GM23338 (cell line): ENCODE data around the gene ACTR2. TPM values are rescaled to one million over a fixed set of nuclear protein-coding genes. Genes with fewer than 3 reads are reported as not detected.
"Not testable (repeated sequence)": the region's sequence is repeated elsewhere in the genome, so short reads cannot be mapped to it uniquely, and the experiment has no call there.

Source experiments
- ATAC-seq: fragments of 200-7000 bp; cut with Tn5 transposase; 3 replicates; pipeline ENCODE4 v1.9.1; 2020
- DNase-seq: peaks from one replicate; pipeline ENCODE4 v3.0.0-alpha.2; 2015; ENCODE audit warnings: low spot score
- H2AFZ ChIP-seq: fragments of 200-600 bp; sonication (generic); 2 replicates; pipeline ENCODE4 v1.8.0; 2016; ENCODE audit warnings: antibody characterized with exemption, mild to moderate bottlenecking, moderate library complexity
- H3F3A ChIP-seq: fragments of 200-600 bp; sonication (generic); replicated peaks from 2 replicates; pipeline ENCODE4 v1.8.0; 2017; ENCODE audit warnings: antibody characterized with exemption, mixed run types, low read depth
- H3K27ac ChIP-seq: fragments of 200-600 bp; sonication (generic); 2 replicates; pipeline ENCODE4 v1.6.1; 2016; ENCODE audit warnings: low read depth
- H3K27me3 ChIP-seq: fragments of 200-600 bp; sonication (generic); 2 replicates; pipeline ENCODE4 v1.8.0; 2016; ENCODE audit warnings: mild to moderate bottlenecking, mixed run types, moderate library complexity; ENCODE audit not compliant: insufficient read depth
- H3K36me3 ChIP-seq: fragments of 200-600 bp; sonication (generic); 2 replicates; pipeline ENCODE4 v1.8.0; 2016; ENCODE audit warnings: mild to moderate bottlenecking; ENCODE audit not compliant: insufficient read depth
- H3K4me1 ChIP-seq: fragments of 200-600 bp; sonication (generic); 2 replicates; pipeline ENCODE4 v1.8.0; 2016; ENCODE audit warnings: mild to moderate bottlenecking, moderate library complexity; ENCODE audit not compliant: insufficient read depth
- H3K4me2 ChIP-seq: fragments of 200-600 bp; sonication (generic); 2 replicates; pipeline ENCODE4 v1.7.1; 2017; ENCODE audit warnings: mixed run types
- H3K4me3 ChIP-seq: fragments of 200-600 bp; sonication (generic); 2 replicates; pipeline ENCODE4 v1.6.1; 2016; ENCODE audit warnings: mixed run types
- H3K79me2 ChIP-seq: fragments of 200-600 bp; sonication (generic); replicated peaks from 2 replicates; pipeline ENCODE4 v1.8.0; 2017; ENCODE audit warnings: mild to moderate bottlenecking; ENCODE audit not compliant: insufficient read depth
- H3K9me2 ChIP-seq: fragments of 200-600 bp; sonication (generic); 2 replicates; pipeline ENCODE4 v1.8.0; 2017; ENCODE audit not compliant: insufficient read depth
- H4K20me1 ChIP-seq: fragments of 200-600 bp; sonication (generic); replicated peaks from 2 replicates; pipeline ENCODE4 v1.8.0; 2017; ENCODE audit warnings: mild to moderate bottlenecking; ENCODE audit not compliant: insufficient read depth
- H3K27ac Mint-ChIP-seq: 2 replicates; pipeline ENCODE4 v1.8.0; 2020; ENCODE audit warnings: inconsistent platforms, mild to moderate bottlenecking, moderate library complexity, mixed read lengths
- H3K27me3 Mint-ChIP-seq: 3 replicates; pipeline ENCODE4 v1.8.0; 2022; ENCODE audit warnings: low read depth, mild to moderate bottlenecking, moderate library complexity, mixed read lengths, inconsistent platforms; ENCODE audit not compliant: insufficient read depth, poor library complexity
- H3K36me3 Mint-ChIP-seq: 3 replicates; pipeline ENCODE4 v1.8.0; 2021; ENCODE audit warnings: low read depth, mild to moderate bottlenecking, inconsistent platforms, moderate library complexity, mixed read lengths
- H3K4me1 Mint-ChIP-seq: 3 replicates; pipeline ENCODE4 v1.8.0; 2020; ENCODE audit warnings: mild to moderate bottlenecking, inconsistent platforms, mixed read lengths
- H3K4me3 Mint-ChIP-seq: 3 replicates; pipeline ENCODE4 v1.8.0; 2021; ENCODE audit warnings: moderate library complexity, mild to moderate bottlenecking, inconsistent platforms, mixed read lengths
- H3K9me3 Mint-ChIP-seq: 3 replicates; pipeline ENCODE4 v1.8.0; 2020; ENCODE audit warnings: moderate library complexity, mild to moderate bottlenecking, inconsistent platforms, mixed read lengths
- CREB1 ChIP-seq: fragments of 250-450 bp; sonication (Bioruptor Pico); IDR thresholded peaks from 2 replicates; pipeline ENCODE4 v1.5.0; 2020; ENCODE audit warnings: low read depth, mild to moderate bottlenecking, moderate library complexity
- JUNB ChIP-seq: IDR thresholded peaks from one replicate; pipeline ENCODE4 v1.6.1; 2016; ENCODE audit warnings: antibody characterized with exemption; ENCODE audit not compliant: unreplicated experiment
- NANOG ChIP-seq: IDR thresholded peaks from 2 replicates; pipeline ENCODE4 v1.6.1; 2016; ENCODE audit warnings: antibody characterized with exemption, borderline replicate concordance
- POLR2AphosphoS5 ChIP-seq: IDR thresholded peaks from 2 replicates; pipeline ENCODE4 v1.6.1; 2016; ENCODE audit warnings: antibody characterized with exemption, low read depth
- ZNF114 ChIP-seq: fragments of 250-450 bp; sonication (Bioruptor Pico); IDR thresholded peaks from 2 replicates; pipeline ENCODE4 v1.5.0; 2020; ENCODE audit warnings: mild to moderate bottlenecking, moderate library complexity
- ZNF331 ChIP-seq: fragments of 250-450 bp; sonication (Bioruptor Pico); IDR thresholded peaks from 2 replicates; pipeline ENCODE4 v1.5.0; 2020; ENCODE audit warnings: low read depth, mild to moderate bottlenecking, moderate library complexity
- polyA plus RNA-seq: library from polyadenylated mRNA; unstranded; fragments of >200 nt; fragmentation: Nextera tagmentation; extraction: Ambion mirVana; gene quantifications from 2 replicates; pipeline ENCODE4 v1.2.1, GENCODE V29; 2016
- total RNA-seq: library from RNA; depleted of rRNA; stranded (reverse); fragments of >200 nt; shearing (Covaris generic); gene quantifications from 2 replicates; pipeline ENCODE4 v1.2.3, GENCODE V29; 2014
- TF ChIP-seq, protein P1 (sequence below): fragments of 250-450 bp; sonication (Bioruptor Pico); IDR thresholded peaks from 2 replicates; pipeline ENCODE4 v1.5.0; 2020; ENCODE audit warnings: mild to moderate bottlenecking, moderate library complexity
- TF ChIP-seq, protein P2 (sequence below): IDR thresholded peaks from one replicate; pipeline ENCODE4 v1.6.1; 2018; ENCODE audit warnings: antibody characterized with exemption; ENCODE audit not compliant: unreplicated experiment

The ACTR2 gene
- total and polyA plus RNA-seq, 2 experiments from 2014 or later = 73.6 to 87.6 TPM

DNA sequence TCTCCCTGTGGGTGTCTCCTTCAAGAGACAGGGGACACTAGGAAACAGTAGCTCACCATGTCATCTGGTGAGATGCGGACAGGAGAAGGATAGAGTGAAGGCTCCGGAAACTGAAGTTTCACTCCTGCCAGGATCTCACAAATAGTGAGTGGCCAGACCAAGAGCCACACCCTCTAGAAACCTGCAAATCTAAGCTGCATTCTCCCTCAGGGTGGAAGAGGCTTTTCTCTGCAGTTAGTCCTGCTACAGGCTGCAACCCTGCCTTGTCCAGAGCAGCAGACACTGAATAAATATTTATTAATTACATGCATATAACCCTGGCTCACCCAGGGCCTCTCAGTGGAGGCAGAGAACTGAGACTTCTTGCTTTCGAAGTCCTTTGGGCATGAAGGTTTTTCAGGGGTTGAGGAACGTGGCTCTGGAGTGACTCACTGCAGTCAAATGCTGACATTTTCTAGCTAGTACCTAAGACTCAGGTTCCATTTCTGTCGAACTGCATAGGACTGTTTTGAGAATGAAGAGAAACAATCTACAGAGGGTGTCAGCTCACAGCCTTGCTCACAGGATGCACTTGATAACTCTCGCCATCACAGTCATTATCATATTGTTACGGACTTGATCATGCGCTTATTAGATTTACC is 87.3 kb downstream of the ACTR2 start (continued):
- TF ChIP-seq, protein P1, sequence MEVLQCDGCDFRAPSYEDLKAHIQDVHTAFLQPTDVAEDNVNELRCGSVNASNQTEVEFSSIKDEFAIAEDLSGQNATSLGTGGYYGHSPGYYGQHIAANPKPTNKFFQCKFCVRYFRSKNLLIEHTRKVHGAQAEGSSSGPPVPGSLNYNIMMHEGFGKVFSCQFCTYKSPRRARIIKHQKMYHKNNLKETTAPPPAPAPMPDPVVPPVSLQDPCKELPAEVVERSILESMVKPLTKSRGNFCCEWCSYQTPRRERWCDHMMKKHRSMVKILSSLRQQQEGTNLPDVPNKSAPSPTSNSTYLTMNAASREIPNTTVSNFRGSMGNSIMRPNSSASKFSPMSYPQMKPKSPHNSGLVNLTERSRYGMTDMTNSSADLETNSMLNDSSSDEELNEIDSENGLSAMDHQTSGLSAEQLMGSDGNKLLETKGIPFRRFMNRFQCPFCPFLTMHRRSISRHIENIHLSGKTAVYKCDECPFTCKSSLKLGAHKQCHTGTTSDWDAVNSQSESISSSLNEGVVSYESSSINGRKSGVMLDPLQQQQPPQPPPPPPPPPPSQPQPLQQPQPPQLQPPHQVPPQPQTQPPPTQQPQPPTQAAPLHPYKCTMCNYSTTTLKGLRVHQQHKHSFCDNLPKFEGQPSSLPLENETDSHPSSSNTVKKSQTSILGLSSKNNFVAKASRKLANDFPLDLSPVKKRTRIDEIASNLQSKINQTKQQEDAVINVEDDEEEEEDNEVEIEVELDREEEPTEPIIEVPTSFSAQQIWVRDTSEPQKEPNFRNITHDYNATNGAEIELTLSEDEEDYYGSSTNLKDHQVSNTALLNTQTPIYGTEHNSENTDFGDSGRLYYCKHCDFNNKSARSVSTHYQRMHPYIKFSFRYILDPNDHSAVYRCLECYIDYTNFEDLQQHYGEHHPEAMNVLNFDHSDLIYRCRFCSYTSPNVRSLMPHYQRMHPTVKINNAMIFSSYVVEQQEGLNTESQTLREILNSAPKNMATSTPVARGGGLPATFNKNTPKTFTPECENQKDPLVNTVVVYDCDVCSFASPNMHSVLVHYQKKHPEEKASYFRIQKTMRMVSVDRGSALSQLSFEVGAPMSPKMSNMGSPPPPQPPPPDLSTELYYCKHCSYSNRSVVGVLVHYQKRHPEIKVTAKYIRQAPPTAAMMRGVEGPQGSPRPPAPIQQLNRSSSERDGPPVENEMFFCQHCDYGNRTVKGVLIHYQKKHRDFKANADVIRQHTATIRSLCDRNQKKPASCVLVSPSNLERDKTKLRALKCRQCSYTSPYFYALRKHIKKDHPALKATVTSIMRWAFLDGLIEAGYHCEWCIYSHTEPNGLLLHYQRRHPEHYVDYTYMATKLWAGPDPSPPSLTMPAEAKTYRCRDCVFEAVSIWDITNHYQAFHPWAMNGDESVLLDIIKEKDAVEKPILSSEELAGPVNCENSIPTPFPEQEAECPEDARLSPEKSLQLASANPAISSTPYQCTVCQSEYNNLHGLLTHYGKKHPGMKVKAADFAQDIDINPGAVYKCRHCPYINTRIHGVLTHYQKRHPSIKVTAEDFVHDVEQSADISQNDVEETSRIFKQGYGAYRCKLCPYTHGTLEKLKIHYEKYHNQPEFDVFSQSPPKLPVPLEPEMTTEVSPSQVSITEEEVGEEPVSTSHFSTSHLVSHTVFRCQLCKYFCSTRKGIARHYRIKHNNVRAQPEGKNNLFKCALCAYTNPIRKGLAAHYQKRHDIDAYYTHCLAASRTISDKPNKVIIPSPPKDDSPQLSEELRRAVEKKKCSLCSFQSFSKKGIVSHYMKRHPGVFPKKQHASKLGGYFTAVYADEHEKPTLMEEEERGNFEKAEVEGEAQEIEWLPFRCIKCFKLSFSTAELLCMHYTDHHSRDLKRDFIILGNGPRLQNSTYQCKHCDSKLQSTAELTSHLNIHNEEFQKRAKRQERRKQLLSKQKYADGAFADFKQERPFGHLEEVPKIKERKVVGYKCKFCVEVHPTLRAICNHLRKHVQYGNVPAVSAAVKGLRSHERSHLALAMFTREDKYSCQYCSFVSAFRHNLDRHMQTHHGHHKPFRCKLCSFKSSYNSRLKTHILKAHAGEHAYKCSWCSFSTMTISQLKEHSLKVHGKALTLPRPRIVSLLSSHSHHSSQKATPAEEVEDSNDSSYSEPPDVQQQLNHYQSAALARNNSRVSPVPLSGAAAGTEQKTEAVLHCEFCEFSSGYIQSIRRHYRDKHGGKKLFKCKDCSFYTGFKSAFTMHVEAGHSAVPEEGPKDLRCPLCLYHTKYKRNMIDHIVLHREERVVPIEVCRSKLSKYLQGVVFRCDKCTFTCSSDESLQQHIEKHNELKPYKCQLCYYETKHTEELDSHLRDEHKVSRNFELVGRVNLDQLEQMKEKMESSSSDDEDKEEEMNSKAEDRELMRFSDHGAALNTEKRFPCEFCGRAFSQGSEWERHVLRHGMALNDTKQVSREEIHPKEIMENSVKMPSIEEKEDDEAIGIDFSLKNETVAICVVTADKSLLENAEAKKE (CRISPR knock-in tag) = no peak
- TF ChIP-seq ZNF114 (CRISPR knock-in tag) (no peak), NANOG (no peak), JUNB (no peak)

DNA sequence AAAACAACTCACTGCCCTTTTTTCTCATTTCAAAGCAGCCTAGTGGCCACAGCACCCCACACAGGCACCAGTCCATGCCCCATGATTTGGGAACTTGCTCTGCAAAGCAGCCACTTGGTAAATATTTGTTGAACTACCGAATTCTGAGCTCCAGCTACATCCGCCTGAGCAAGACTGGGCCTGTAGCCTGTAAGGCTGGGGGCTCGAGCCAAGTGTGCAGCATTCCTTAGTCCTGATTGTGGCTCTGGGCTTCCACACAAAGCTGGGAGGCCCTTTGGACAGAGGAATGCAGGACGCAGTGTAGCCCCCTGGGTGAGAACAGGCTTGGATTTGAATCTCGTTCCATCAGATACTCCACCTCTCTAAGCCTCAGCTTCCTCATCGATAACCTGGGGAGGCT is 88.4 kb downstream of the ACTR2 start:
- peaks cover 27% of the 10 kb centered on the region for H3K36me3 Mint-ChIP-seq
- Histone ChIP-seq H3K36me3 (no peaks in the 10 kb centered on the region), H3K9me2 (no peaks in the 10 kb centered on the region), H3K27ac (no peak overlapping the region), H4K20me1 (peaks cover 8% of the 10 kb centered on the region), H3K79me2 (no peaks in the 10 kb centered on the region), H2AFZ (no peak overlapping the region), H3K4me1 (no peaks in the 10 kb centered on the region), H3K27me3 (no peaks in the 10 kb centered on the region), H3K4me3 (no peak overlapping the region), H3F3A (no peaks in the 10 kb centered on the region), H3K4me2 (no peak overlapping the region)
- H3K27me3 Mint-ChIP-seq = peaks cover 11% of the 10 kb centered on the region
- no peak for ATAC-seq
- H3K9me3 Mint-ChIP-seq = no peaks in the 10 kb centered on the region
- TF ChIP-seq POLR2AphosphoS5 = no peak
- no peak for TF ChIP-seq ZNF114 (CRISPR knock-in tag)
- no peak for TF ChIP-seq CREB1
- TF ChIP-seq, protein P2, sequence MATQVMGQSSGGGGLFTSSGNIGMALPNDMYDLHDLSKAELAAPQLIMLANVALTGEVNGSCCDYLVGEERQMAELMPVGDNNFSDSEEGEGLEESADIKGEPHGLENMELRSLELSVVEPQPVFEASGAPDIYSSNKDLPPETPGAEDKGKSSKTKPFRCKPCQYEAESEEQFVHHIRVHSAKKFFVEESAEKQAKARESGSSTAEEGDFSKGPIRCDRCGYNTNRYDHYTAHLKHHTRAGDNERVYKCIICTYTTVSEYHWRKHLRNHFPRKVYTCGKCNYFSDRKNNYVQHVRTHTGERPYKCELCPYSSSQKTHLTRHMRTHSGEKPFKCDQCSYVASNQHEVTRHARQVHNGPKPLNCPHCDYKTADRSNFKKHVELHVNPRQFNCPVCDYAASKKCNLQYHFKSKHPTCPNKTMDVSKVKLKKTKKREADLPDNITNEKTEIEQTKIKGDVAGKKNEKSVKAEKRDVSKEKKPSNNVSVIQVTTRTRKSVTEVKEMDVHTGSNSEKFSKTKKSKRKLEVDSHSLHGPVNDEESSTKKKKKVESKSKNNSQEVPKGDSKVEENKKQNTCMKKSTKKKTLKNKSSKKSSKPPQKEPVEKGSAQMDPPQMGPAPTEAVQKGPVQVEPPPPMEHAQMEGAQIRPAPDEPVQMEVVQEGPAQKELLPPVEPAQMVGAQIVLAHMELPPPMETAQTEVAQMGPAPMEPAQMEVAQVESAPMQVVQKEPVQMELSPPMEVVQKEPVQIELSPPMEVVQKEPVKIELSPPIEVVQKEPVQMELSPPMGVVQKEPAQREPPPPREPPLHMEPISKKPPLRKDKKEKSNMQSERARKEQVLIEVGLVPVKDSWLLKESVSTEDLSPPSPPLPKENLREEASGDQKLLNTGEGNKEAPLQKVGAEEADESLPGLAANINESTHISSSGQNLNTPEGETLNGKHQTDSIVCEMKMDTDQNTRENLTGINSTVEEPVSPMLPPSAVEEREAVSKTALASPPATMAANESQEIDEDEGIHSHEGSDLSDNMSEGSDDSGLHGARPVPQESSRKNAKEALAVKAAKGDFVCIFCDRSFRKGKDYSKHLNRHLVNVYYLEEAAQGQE = no peak
- no peak for TF ChIP-seq JUNB
- TF ChIP-seq ZNF331 (CRISPR knock-in tag) = no peak
- no peak overlapping the region for H3K4me3 Mint-ChIP-seq
- H3K27ac Mint-ChIP-seq = no peak overlapping the region
- H3K4me1 Mint-ChIP-seq = no peaks in the 10 kb centered on the region
- no peak for DNase-seq

DNA sequence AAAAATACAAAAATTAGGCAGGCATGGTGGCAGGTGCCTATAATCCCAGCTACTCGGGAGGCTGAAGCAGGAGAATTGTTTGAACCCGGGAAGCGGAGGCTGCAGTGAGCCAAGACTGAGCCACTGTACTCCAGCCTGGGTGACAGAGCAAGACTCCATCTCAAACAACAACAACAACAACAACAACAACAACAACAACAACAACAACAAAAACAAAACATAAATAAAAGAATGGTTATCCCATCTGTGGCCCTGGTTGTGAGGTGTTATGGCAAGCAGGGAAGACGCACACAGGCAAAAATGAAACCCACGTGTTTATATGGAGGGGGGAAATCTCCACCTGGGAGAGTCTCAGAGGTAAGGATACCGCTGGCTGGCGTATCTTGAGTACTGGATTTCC is 89.7 kb downstream of the ACTR2 start:
- H3K9me2 ChIP-seq, H3K4me1 ChIP-seq, H3K4me1 Mint-ChIP-seq, DNase-seq, H3K9me3 Mint-ChIP-seq, H3F3A ChIP-seq, H3K27me3 ChIP-seq, H3K79me2 ChIP-seq, H3K4me3 ChIP-seq, H3K27ac ChIP-seq, H4K20me1 ChIP-seq, ATAC-seq, H2AFZ ChIP-seq, H3K27ac Mint-ChIP-seq, H3K4me3 Mint-ChIP-seq, H3K36me3 ChIP-seq, H3K4me2 ChIP-seq: not testable (repeated sequence)
- peaks cover 27% of the 10 kb centered on the region for H3K36me3 Mint-ChIP-seq
- H3K27me3 Mint-ChIP-seq = peaks cover 11% of the 10 kb centered on the region
